Heart right ventricle (tissue), 16 donors: Measurements from ENCODE around the gene FAM216B. TPM values are rescaled to one million over a fixed set of nuclear protein-coding genes. Genes with fewer than 3 reads are reported as not detected.

ENCODE experiments used
- ATAC-seq, 8 donors: fragments of 200-7000 bp; cut with Tn5 transposase; one replicate each; pipeline ENCODE4 v1.9.1; 2020; ENCODE audit warnings: mild to moderate bottlenecking in 8 of 8, moderate library complexity in 8 of 8, moderate number of reproducible peaks in 1 of 8
- DNase-seq, 2 donors: peaks; one replicate each; pipeline ENCODE4 v3.0.0-alpha.2; 2020
- H3K27ac ChIP-seq, 10 donors: fragments of 200-600 bp; sonication (generic) in 2 of 10; one replicate each; pipeline versions ENCODE4 v1.5.0 to v1.8.0; 2020 to 2022; ENCODE audit warnings: mild to moderate bottlenecking in 3 of 10
- H3K27me3 ChIP-seq, 7 donors: fragments of 200-600 bp; one replicate each; pipeline ENCODE4 v1.8.0; 2021 to 2022; ENCODE audit warnings: mild to moderate bottlenecking in 2 of 7
- H3K36me3 ChIP-seq, 9 donors: fragments of 200-600 bp; sonication (generic) in 1 of 9; one replicate each; pipeline versions ENCODE4 v1.5.0 to v1.8.0; 2020 to 2022; ENCODE audit warnings: mild to moderate bottlenecking in 2 of 9
- H3K4me1 ChIP-seq, 9 donors: fragments of 200-600 bp; sonication (generic) in 1 of 9; one replicate each; pipeline versions ENCODE4 v1.5.0 to v1.8.0; 2020 to 2022; ENCODE audit warnings: mild to moderate bottlenecking in 4 of 9
- H3K4me3 ChIP-seq, 10 donors: fragments of 200-600 bp; sonication (generic) in 2 of 10; one replicate each; pipeline versions ENCODE4 v1.5.0 to v1.8.0; 2020 to 2022; ENCODE audit warnings: mild to moderate bottlenecking in 7 of 10, moderate library complexity in 2 of 10
- H3K9me3 ChIP-seq, 11 donors: fragments of 200-600 bp in 10 of 11; sonication (generic) in 2 of 11; one replicate each; pipeline versions ENCODE4 v1.5.0 to v1.8.0; 2013 to 2022; ENCODE audit warnings: mild to moderate bottlenecking in 2 of 11, control low read depth in 1 of 11, moderate library complexity in 1 of 11
- CTCF ChIP-seq, 9 donors: fragments of 200-600 bp; sonication (generic) in 2 of 9; IDR thresholded peaks; one replicate each; pipeline versions ENCODE4 v1.5.0 to v1.8.0; 2021 to 2022; ENCODE audit warnings: antibody characterized with exemption in 9 of 9, mild to moderate bottlenecking in 5 of 9, moderate library complexity in 1 of 9
- WGBS, 2 donors: extraction: QIAGEN DNeasy Blood & Tissue Kit; methylation state at CpG; one replicate each; pipeline ENCODE4 v1.1.7; 2013; ENCODE audit warnings: inconsistent platforms in 1 of 2; 5-methylcytosine and 5-hydroxymethylcytosine counted together
- intact Hi-C, 10 donors: fragments of 100-400 bp; cut with DNase I; formaldehyde crosslinking; loops; one replicate each; pipeline versions ENCODE4 v1.11.1 to v1.14.2; 2022
- polyA plus RNA-seq, 2 donors: library from polyadenylated mRNA; stranded (reverse); fragments of 200-250 nt; gene quantifications; one replicate each; pipeline ENCODE4 v1.2.3, GENCODE V29; 2013
- total RNA-seq, 10 donors: library from RNA; stranded (reverse); fragmentation: NEBNext Ultra II Directional in 3 of 10; extraction: Animal tissue kit (Norgen Biotek cat#: 25700) in 3 of 10; gene quantifications; one replicate each; pipeline versions ENCODE4 v1.2.1 to v1.2.4, GENCODE V29; 2021 to 2023
- donor health status: Arrhythmogenic right ventricular cardiomyopathy.
- donor health status: ischemic (EF 13 %, LVEDD 7.1; RV severe dilation, severe dysfunction).
- donor health status: healthy with polysubstance abuse.
- donor health status: DM: no; HTN: yes; CAD: no.
- donor health status: DM: no; HTN: no; CAD: no.
- donor health status: ischemic (EF 25% LVEDD 6.9; RV normal size, moderate dysfunction).
- donor health status: ischemic (EF 25% LVEDD 5.7; RV mildly dilated, moderate dysfunction).
- donor health status: healthy.
- donor health status: DM: yes; HTN: yes; CAD: no.
- donor health status: Ischemic cardiomyopathy.
- donor health status: ischemic (EF 35%, LVEDD 5.7; RV mildly dilated, moderate dysfunction).
- donor health status: nonischemic (EF 11% LVEDD 7.7; RV severe dilation, severe dysfunction).
- donor health status: DM: yes; HTN: yes; CAD: no.
- donor health status: PGD.
- donor health status: ischemic (EF 29% LVEDD 5.4; RV normal size, mild dysfunction).
- donor health status: nonischemic (EF 23%, LVEDD 6.1; RV moderate dilation, normal function).

Gene FAM216B
- total and polyA plus RNA-seq, 12 donors: 0.12 to 4.0 (median 0.57) TPM

- WGBS, 2 donors: 63 to 75% methylated on average over 5 of the region's 5 CpGs
- no peaks in the 10 kb centered on the region for H3K27me3 ChIP-seq
- H3K4me1 ChIP-seq: peaks cover 0 to 19% (median 7%) of the 10 kb centered on the region in 9 donors
- no peak overlapping the region for H3K4me3 ChIP-seq
- intact Hi-C loops: no loop called here
- H3K27ac ChIP-seq: no peak overlapping the region
- peak in 4 of 8 donors; percentile 16 to 43 (median 22) for ATAC-seq
- no peak for DNase-seq
- no peaks in the 10 kb centered on the region for H3K9me3 ChIP-seq
- no peak for TF ChIP-seq CTCF (IDR thresholded peaks at IDR 0.05)
- H3K36me3 ChIP-seq: no peaks in the 10 kb centered on the region
Observed at GRCh38 chr13:42753697-42754096, 27.7 kb upstream of the FAM216B start.

- intact Hi-C loops: no loop called here
- Histone ChIP-seq H3K4me1 (peaks cover 0 to 19% (median 7%) of the 10 kb centered on the region in 9 donors), H3K9me3 (no peaks in the 10 kb centered on the region), H3K27me3 (no peaks in the 10 kb centered on the region), H3K4me3 (no peak overlapping the region), H3K36me3 (no peaks in the 10 kb centered on the region), H3K27ac (no peak overlapping the region)
- 79 to 92% methylated on average over 1 of the region's 1 CpG for WGBS, 2 donors
- TF ChIP-seq CTCF (IDR thresholded peaks at IDR 0.05): no peak
- ATAC-seq: no peak
- DNase-seq: no peak
Observed at GRCh38 chr13:42754801-42755510, 26.4 kb upstream of the FAM216B start.

GRCh38 chr13:42757678-42758420, 23.5 kb upstream of the FAM216B start:
- no peak overlapping the region for H3K4me3 ChIP-seq
- no peaks in the 10 kb centered on the region for H3K36me3 ChIP-seq
- TF ChIP-seq CTCF (IDR thresholded peaks at IDR 0.05): no peak
- intact Hi-C loops: no loop called here
- no peaks in the 10 kb centered on the region for H3K27me3 ChIP-seq
- H3K4me1 ChIP-seq: peaks cover 0 to 10% (median 0%) of the 10 kb centered on the region in 9 donors
- DNase-seq (no peak), ATAC-seq (no peak)
- no peak overlapping the region for H3K27ac ChIP-seq
- 86 to 87% methylated on average over 2 of the region's 2 CpGs for WGBS, 2 donors
- no peaks in the 10 kb centered on the region for H3K9me3 ChIP-seq

- ATAC-seq (no peak), DNase-seq (no peak)
- Histone ChIP-seq H3K4me3 (no peak overlapping the region), H3K36me3 (no peaks in the 10 kb centered on the region), H3K4me1 (peaks cover 0 to 4% (median 0%) of the 10 kb centered on the region in 9 donors), H3K27ac (no peak overlapping the region), H3K9me3 (no peaks in the 10 kb centered on the region), H3K27me3 (no peaks in the 10 kb centered on the region)
- intact Hi-C loops: no loop called here
- no peak for TF ChIP-seq CTCF (IDR thresholded peaks at IDR 0.05)
- WGBS, 2 donors: 90 to 95% methylated on average over 3 of the region's 3 CpGs
Observed at GRCh38 chr13:42758515-42758914, 22.9 kb upstream of the FAM216B start.
